Ishikawa (cell line): ENCODE data around the gene FAM98B.

Experiments
- CEBPB ChIP-seq: IDR thresholded peaks from 2 replicates; pipeline ENCODE4 v1.6.1; 2012
- CREB1 ChIP-seq: IDR thresholded peaks from 2 replicates; pipeline ENCODE4 v1.6.1; 2012; ENCODE audit warnings: low read depth
- EGR1 ChIP-seq: IDR thresholded peaks from 2 replicates; pipeline ENCODE4 v1.6.1; 2012
- EP300 ChIP-seq: IDR thresholded peaks from 2 replicates; pipeline ENCODE4 v1.6.1; 2012; ENCODE audit warnings: borderline replicate concordance
- FOXM1 ChIP-seq: IDR thresholded peaks from 2 replicates; pipeline ENCODE4 v1.6.1; 2012; ENCODE audit warnings: low read depth, borderline replicate concordance
- NFIC ChIP-seq: IDR thresholded peaks from 2 replicates; pipeline ENCODE4 v1.6.1; 2012
- RAD21 ChIP-seq: IDR thresholded peaks from 2 replicates; pipeline ENCODE4 v1.6.1; 2012; ENCODE audit warnings: low read depth
- TAF1 ChIP-seq: IDR thresholded peaks from 2 replicates; pipeline ENCODE4 v1.6.1; 2012; ENCODE audit warnings: low read depth, mild to moderate bottlenecking
- TCF12 ChIP-seq: IDR thresholded peaks from 2 replicates; pipeline ENCODE4 v1.6.1; 2012; ENCODE audit warnings: low read depth
- TEAD4 ChIP-seq: IDR thresholded peaks from 2 replicates; pipeline ENCODE4 v1.6.1; 2012
- YY1 ChIP-seq: IDR thresholded peaks from 2 replicates; pipeline ENCODE4 v1.6.1; 2012; ENCODE audit warnings: low read depth
- ZBTB7A ChIP-seq: IDR thresholded peaks from 2 replicates; pipeline ENCODE4 v1.6.1; 2012; ENCODE audit warnings: low read depth
- TF ChIP-seq, protein P1 (sequence below): IDR thresholded peaks from 2 replicates; pipeline ENCODE4 v1.6.1; 2012
- TF ChIP-seq, protein P2 (sequence below): IDR thresholded peaks from 2 replicates; pipeline ENCODE4 v1.6.1; 2012; ENCODE audit warnings: low read depth, mild to moderate bottlenecking
- TF ChIP-seq, protein P3 (sequence below): IDR thresholded peaks from 2 replicates; pipeline ENCODE4 v1.6.1; 2012

FAM98B gene

DNA sequence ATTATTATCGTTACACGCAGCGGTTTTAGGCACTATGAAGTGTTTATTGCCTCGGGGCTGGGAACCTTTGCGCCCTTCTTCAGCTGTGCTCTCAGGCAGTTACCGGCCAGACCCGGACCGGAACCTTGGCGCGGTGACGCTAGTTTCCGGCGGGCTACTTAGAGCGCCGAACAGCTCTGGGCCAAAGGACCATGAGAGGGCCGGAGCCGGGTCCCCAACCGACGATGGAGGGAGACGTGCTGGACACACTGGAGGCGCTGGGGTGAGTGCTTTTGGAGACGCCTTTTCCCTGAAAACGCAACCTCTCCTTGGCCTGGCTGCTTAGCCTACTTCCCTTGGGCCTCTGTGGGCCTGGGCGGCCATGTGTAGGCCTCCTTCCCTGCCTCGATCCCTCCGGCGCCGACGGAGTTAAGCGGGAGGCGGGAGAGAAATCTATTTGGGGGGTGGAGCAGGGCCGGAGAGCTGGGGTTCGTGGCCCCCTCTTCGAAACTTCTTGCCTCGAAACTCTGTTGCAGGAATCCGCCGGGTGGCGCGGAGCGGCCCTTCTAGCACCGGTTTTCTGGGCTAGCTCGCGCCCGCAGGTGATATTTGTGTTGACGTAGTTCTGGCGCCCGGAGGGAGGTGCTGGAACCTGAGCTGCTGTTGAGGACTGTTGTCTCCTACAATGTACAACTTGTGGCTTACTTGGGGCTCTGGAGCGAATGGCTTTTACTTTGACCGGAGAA lies at the start of gene FAM98B:
Gene FAM98B, plus strand, starts transcription at position 157 of the 725 bp plus-strand sequence. Its CDS starts 35 bp downstream, at position 192.
- TF ChIP-seq TCF12 (peak; percentile 77), EP300 (peak; percentile 37; the same call in 1 of the 2 replicates), TEAD4 (no peak), TAF1 (peak; percentile 97), CEBPB (no peak), NFIC (0 out of 2 replicates have a peak, but pooled peaks have one; percentile 14), RAD21 (no peak), YY1 (peak; percentile 75), CREB1 (no peak), EGR1 (no peak; the same call in 1 of the 2 replicates), ZBTB7A (no peak), FOXM1 (no peak)
- TF ChIP-seq, protein P1, sequence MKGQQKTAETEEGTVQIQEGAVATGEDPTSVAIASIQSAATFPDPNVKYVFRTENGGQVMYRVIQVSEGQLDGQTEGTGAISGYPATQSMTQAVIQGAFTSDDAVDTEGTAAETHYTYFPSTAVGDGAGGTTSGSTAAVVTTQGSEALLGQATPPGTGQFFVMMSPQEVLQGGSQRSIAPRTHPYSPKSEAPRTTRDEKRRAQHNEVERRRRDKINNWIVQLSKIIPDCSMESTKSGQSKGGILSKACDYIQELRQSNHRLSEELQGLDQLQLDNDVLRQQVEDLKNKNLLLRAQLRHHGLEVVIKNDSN = peak; percentile 55; the same call in 1 of the 2 replicates
- TF ChIP-seq, protein P2, sequence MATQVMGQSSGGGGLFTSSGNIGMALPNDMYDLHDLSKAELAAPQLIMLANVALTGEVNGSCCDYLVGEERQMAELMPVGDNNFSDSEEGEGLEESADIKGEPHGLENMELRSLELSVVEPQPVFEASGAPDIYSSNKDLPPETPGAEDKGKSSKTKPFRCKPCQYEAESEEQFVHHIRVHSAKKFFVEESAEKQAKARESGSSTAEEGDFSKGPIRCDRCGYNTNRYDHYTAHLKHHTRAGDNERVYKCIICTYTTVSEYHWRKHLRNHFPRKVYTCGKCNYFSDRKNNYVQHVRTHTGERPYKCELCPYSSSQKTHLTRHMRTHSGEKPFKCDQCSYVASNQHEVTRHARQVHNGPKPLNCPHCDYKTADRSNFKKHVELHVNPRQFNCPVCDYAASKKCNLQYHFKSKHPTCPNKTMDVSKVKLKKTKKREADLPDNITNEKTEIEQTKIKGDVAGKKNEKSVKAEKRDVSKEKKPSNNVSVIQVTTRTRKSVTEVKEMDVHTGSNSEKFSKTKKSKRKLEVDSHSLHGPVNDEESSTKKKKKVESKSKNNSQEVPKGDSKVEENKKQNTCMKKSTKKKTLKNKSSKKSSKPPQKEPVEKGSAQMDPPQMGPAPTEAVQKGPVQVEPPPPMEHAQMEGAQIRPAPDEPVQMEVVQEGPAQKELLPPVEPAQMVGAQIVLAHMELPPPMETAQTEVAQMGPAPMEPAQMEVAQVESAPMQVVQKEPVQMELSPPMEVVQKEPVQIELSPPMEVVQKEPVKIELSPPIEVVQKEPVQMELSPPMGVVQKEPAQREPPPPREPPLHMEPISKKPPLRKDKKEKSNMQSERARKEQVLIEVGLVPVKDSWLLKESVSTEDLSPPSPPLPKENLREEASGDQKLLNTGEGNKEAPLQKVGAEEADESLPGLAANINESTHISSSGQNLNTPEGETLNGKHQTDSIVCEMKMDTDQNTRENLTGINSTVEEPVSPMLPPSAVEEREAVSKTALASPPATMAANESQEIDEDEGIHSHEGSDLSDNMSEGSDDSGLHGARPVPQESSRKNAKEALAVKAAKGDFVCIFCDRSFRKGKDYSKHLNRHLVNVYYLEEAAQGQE = no peak
- TF ChIP-seq, protein P3, sequence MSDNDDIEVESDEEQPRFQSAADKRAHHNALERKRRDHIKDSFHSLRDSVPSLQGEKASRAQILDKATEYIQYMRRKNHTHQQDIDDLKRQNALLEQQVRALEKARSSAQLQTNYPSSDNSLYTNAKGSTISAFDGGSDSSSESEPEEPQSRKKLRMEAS = peak; percentile 84

DNA sequence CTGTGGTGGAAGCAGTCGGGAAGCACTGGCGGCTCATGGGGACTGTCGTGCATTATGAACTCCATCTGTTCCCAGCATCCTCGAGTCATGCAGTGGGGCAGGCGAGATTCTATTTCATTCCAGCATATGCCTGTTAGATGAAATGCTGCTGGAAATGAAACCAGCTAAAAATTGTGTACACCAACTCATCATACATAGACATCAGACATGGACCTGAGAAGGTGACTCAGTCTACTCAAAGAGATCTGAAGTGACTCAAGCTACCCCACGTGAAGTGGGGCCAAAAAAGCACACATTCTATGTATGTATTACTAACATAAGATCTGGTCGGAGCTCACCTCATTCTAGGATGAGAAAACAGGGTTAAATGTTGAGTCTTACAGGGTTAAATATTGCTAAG lies 47.5 kb upstream of the FAM98B start:
- TF ChIP-seq TEAD4 (no peak), TCF12 (no peak), NFIC (no peak), FOXM1 (no peak), RAD21 (no peak), EGR1 (no peak), EP300 (no peak), CEBPB (no peak), CREB1 (no peak), TAF1 (no peak), YY1 (no peak), ZBTB7A (no peak)
- TF ChIP-seq, protein P3 = no peak
- TF ChIP-seq, protein P1 = no peak
- TF ChIP-seq, protein P2 = no peak

DNA sequence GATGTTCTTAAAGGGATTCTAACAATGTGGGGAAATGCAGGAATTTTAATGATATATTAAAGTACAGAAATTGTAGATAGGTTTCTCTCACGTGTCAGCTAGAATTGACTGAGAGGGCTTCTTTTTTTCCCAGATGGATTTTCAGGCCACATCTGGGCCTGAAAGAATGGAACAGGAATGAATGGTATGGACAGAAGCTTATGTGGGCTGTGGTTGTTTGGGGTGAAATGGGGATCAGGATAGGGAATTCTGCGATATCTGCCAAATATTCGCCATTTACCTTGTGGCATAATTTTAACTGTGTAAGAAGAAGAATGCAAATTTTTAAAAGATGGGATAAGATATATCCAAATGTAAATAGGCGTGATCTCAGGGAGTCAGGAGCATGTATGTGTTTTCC lies 45.4 kb upstream of the FAM98B start:
- TF ChIP-seq, protein P2 = no peak
- TF ChIP-seq NFIC = no peak

DNA sequence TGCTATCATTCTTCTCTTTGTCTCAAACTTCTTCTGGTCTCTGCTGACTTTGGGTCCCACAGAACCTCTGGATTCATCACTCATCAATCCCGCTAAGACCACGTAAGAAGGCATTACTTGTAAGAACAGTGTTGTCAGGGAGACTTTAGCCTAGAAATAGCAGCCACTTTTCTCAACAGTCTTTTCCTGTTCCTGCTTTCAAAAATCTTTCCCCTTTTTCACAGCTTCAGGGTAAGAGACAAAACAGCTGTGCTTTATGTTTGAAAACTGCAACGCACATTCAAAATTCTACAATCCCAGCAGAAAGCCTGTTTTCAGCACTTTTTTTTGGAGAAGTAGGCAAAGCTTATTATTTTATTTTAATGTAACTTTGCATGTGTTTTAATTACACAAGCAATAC lies 42.0 kb upstream of the FAM98B start:
- TF ChIP-seq EGR1 (no peak), TEAD4 (no peak), YY1 (no peak), EP300 (no peak)

DNA sequence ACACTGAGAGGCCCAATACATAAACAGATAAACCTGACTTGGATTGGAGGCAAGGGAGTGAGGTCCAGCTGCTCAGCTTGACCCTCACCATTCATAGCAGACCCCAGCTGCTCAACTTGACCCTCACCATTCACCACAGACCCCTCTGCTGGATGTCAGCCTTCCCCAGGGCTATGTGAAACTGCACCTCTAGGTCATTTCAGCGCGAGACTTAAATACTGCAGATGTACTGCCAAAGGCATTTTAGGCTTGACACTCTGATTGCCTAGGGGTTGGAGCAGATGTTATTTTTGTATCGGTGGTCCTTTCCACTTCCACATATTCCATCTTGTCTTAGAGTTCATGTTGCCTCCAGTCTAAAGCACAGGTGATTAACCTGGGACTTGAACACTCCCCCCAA lies 41.5 kb upstream of the FAM98B start:
- TF ChIP-seq RAD21 = no peak
- TF ChIP-seq, protein P1 = no peak
